AG04449 (cell line): ENCODE results near the gene SLC17A1.

Experiments
- CTCF ChIA-PET: fragments of 350-600 bp; formaldehyde crosslinking; extraction: SDS; loops from one replicate; lab custom pipeline; 2021; ENCODE audit warnings: antibody characterized with exemption; lab: Yijun Ruan, JAX
- POLR2A ChIA-PET: fragments of 400-600, 350-600 bp; formaldehyde crosslinking; extraction: SDS; loops from one replicate; lab custom pipeline; 2020; ENCODE audit warnings: antibody characterized with exemption, inconsistent platforms; lab: Yijun Ruan, JAX
- DNase-seq: peaks from one replicate; pipeline ENCODE4 v3.0.0-alpha.2; 2010; ENCODE audit warnings: low read depth, low spot score
- H3K4me3 ChIP-seq: 2 replicates; pipeline ENCODE4 v1.5.1; 2011; ENCODE audit warnings: low read depth, mild to moderate bottlenecking, control low read depth, low read length
- TF ChIP-seq, protein P1 (sequence below): IDR thresholded peaks from one replicate; pipeline ENCODE4 v1.5.1; 2011; ENCODE audit warnings: mild to moderate bottlenecking, moderate library complexity, low read length, control low read depth, inconsistent platforms; ENCODE audit not compliant: insufficient read depth; ENCODE audit errors: missing control alignments

SLC17A1 gene

DNA sequence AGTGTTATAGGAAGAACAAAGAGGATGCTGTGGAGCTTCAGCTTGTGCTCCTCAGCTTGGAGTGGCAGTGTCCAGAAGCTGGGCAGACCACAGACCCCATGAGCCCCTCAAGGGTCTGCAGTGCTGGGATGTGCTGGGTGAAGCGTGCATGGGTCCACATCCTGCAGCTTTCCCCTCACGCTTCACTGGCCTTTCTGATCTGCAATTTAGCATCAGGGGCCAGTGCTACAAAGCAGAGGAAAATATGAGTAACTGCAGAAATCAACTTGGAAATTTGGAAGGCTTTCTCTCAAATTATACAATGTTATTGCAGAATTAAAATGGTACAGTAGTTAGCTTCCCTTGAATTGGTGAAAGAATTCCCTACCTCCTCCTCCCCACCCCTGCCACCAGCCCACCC, 67.2 kb downstream of the SLC17A1 start:
- H3K4me3 ChIP-seq = no peak overlapping the region
- no peak for DNase-seq
- TF ChIP-seq, protein P1, sequence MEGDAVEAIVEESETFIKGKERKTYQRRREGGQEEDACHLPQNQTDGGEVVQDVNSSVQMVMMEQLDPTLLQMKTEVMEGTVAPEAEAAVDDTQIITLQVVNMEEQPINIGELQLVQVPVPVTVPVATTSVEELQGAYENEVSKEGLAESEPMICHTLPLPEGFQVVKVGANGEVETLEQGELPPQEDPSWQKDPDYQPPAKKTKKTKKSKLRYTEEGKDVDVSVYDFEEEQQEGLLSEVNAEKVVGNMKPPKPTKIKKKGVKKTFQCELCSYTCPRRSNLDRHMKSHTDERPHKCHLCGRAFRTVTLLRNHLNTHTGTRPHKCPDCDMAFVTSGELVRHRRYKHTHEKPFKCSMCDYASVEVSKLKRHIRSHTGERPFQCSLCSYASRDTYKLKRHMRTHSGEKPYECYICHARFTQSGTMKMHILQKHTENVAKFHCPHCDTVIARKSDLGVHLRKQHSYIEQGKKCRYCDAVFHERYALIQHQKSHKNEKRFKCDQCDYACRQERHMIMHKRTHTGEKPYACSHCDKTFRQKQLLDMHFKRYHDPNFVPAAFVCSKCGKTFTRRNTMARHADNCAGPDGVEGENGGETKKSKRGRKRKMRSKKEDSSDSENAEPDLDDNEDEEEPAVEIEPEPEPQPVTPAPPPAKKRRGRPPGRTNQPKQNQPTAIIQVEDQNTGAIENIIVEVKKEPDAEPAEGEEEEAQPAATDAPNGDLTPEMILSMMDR = no peak
- ChIA-PET CTCF (interaction anchor here (0.8 kb wide), 1 partner anchor 44 kb away, joined by 3 read pairs; no protein-coding TSS in a partner anchor), POLR2A (no interaction called here)

DNA sequence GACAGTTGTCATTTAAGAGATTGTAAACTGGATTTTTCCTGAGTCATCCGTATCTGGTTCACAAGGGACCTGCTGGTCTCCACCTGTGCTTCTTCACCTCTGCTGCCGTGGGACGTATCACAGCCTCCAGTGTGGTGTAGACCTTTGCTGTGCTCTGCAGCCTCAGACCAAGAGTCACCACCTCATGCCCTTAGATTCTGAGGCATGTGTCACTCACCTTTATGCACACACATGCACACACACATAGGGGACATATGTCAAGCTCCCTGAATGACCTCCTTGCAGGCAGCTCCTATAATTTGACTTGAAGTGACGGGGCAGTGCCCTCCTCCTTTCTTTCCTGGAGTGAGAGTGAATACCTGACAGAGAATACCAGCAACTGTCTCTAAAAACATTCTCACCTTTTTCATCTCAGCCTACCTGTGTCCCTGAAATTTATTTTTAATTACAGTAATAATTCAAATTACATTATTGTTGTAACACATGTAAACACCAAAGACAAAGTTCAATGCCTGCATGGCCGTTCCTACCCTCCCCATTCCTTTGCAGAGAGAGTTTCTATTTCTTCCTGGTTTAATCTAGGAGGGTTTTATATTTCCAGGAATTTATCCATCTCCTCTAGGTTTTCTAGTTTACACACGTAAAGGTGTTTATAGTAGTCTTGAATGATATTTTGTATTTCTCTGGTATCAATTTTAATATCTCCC, 73.8 kb downstream of the SLC17A1 start:
- DNase-seq = no peak
- CTCF ChIA-PET = no interaction called here
- POLR2A ChIA-PET = no interaction called here
- TF ChIP-seq, protein P1 = no peak
- H3K4me3 ChIP-seq = no peak overlapping the region

DNA sequence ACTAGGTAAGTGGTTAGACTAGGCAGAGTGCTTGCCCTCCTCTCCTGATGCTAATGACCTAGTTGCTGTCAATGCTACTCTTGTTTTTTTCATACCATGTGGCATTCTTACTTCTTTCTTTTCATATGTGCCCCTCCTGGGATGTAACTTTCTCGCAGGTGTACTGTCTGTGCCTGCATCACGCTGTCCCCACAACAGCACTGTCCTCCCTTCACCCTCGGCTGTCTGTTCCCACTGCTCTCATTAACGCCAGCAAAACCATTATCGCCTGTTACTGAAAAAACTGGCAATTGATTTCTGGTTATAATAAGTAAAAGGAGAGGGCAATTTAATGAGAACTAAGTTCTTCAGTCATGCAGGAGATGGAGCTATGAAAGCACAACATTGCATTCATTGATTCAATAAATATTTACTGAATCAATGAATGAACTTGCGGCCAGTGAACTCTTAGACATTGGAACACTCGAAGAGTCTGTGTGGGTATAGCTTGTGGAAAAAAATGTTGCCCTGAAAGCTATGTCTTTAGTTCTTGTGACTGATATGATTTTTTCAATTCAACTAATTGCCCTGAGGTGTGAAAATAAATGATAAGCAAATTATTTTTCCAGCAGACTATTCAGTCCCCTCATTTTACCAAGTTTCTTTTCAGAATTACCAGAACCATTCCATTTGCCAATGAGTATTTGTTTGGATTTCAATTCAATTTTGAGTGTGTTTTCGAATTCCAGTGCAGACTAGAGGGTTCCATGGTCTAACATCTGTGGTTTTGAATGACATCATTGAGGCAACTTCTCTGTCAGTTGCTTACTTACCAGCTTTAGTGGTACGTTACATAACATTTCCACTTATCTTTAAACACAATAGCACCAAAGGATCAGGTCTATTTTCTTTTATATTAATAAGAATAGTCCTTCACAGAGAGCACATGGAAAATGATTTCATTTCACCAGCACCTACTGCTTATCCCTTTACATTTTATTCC, 75.2 kb downstream of the SLC17A1 start:
- POLR2A ChIA-PET = no interaction called here
- CTCF ChIA-PET = no interaction called here
- TF ChIP-seq, protein P1 = no peak
- no peak for DNase-seq
- no peak overlapping the region for H3K4me3 ChIP-seq

DNA sequence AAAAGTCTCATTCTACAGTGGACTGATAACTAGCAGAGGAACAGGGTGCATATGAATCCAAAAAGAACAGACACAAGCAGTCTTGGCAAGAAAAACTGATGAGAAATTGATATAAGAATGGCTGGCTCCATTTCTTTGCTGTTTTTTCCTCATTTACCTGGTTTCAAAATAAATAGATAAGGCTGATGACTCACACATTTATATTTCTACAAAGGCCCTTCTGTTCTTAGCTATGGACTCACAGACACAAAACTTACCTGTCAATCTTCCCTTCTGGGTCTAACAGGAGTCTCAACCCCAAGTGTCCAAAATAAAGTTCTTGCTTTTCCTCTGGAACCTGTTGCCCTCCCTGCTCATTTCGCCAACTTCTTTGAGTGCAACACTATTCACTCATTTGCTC, 76.4 kb downstream of the SLC17A1 start:
- TF ChIP-seq, protein P1 = no peak
- CTCF ChIA-PET = no interaction called here
- no peak overlapping the region for H3K4me3 ChIP-seq
- POLR2A ChIA-PET = no interaction called here
- no peak for DNase-seq

DNA sequence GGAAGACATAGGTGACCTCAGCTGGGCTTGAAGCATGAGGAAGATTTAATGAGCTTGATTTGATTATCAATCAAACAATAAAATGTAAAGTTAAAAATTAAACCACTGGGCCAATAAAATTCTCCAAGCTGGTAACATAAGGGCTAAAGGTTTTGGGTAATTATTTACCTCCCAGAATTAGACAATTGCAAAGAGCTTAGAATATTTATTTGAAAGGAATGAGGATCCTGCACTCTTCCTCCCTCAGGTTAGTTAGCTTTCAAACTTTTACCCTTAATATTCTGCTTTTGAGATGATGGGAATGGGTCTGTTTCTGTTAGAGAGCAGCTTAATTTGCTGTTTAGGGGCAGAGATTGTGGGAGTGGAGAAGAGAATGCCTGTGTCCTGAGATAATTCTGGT, 77.3 kb downstream of the SLC17A1 start, which contains the start of gene SLC17A4:
Gene SLC17A4, plus strand, starts transcription at position 208 of the 400 bp plus-strand sequence. CDS start 7,221 bp downstream, outside the sequence.
- no peak within 1 kb of the TSS for H3K4me3 ChIP-seq
- CTCF ChIA-PET = no interaction called here
- TF ChIP-seq, protein P1 = no peak
- no peak for DNase-seq
- POLR2A ChIA-PET = no interaction called here

DNA sequence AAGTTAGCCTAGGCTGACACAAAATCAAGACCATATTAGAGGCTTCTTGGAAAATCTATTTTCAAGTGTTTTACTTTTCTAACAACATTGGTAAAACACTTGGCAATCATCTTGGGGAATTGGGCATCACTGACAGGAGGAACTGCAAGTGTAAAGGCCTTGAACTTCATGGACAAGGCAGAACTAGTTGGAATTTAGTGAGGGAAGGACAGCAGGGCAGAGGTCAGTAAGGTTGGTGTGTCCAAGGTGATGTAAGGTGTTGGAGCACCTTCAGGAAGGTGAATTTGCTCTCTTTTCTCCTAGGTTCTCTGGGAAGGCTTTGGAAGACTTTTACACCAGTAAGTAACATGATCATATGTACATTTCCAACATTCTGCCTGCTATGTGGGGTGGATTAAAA, 78.8 kb downstream of the SLC17A1 start:
- DNase-seq = no peak
- H3K4me3 ChIP-seq = no peak overlapping the region
- POLR2A ChIA-PET = no interaction called here
- TF ChIP-seq, protein P1 = no peak
- CTCF ChIA-PET = interaction anchor here (0.9 kb wide), 1 partner anchor 250 kb away, joined by 3 read pairs; no protein-coding TSS in a partner anchor
